SU-DHL-6 (cell line): ENCODE results near the gene SLC16A5.

Source experiments
- EZH2phosphoT487 ChIP-seq: fragments of 200-600 bp; sonication (generic), shearing (Covaris generic); conservative IDR thresholded peaks from 2 replicates; pipeline ENCODE4 v1.6.1; 2018; ENCODE audit warnings: mild to moderate bottlenecking, antibody characterized with exemption, low read length, moderate library complexity, mixed read lengths
- TF ChIP-seq, protein P1 (sequence below): fragments of 200-600 bp; sonication (generic); IDR thresholded peaks from one replicate; pipeline ENCODE4 v1.5.1; 2017; ENCODE audit warnings: antibody characterized with exemption, mild to moderate bottlenecking, low read length, moderate library complexity; ENCODE audit not compliant: insufficient read depth, poor library complexity, severe bottlenecking

DNA sequence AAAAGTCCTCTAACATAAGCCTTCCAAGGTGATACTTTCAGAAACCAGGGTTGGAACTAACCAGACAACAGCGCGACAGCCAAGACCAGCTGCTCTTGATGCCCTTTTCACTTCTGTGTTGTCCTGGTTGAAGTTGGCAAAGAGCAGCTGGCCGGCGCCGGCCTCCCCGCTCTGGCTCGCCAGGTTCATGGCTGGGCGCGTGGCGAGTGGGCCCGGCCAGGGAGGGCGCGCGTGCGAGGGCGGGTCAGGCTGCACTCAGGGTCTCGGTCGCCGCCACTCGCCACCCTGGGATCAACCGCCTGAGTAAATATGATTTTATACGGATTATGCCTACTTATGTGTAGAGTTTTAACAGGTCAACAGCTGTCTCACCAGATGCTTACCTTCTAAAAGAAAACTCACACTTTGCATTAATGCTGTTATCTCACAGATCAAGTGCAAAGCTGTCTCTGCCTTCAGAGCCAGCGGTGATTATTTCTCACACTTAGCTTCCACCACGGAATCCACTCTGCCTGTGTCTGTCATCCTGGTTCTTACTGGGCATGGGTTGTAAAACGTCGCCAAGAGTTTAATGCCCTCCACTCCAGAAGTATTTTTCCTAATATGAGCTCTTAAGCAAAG is 27.2 kb upstream of the SLC16A5 start:
- TF ChIP-seq, protein P1, sequence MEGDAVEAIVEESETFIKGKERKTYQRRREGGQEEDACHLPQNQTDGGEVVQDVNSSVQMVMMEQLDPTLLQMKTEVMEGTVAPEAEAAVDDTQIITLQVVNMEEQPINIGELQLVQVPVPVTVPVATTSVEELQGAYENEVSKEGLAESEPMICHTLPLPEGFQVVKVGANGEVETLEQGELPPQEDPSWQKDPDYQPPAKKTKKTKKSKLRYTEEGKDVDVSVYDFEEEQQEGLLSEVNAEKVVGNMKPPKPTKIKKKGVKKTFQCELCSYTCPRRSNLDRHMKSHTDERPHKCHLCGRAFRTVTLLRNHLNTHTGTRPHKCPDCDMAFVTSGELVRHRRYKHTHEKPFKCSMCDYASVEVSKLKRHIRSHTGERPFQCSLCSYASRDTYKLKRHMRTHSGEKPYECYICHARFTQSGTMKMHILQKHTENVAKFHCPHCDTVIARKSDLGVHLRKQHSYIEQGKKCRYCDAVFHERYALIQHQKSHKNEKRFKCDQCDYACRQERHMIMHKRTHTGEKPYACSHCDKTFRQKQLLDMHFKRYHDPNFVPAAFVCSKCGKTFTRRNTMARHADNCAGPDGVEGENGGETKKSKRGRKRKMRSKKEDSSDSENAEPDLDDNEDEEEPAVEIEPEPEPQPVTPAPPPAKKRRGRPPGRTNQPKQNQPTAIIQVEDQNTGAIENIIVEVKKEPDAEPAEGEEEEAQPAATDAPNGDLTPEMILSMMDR, result no peak
- TF ChIP-seq EZH2phosphoT487, result no peak
